Natural killer cell treated with Interleukin-12 subunit alpha and Interleukin-12 subunit beta and Interleukin-15 and Interleukin-18, amount 100 ng/mL, for 72 hours (primary cell): ENCODE measurements around the gene PYCR2. TPM values are rescaled to one million over a fixed set of nuclear protein-coding genes. Genes with fewer than 3 reads are reported as not detected.
A peak's percentile ranks its signal among the peaks of the same experiment; 100 is the strongest.

ENCODE experiments used
- ATAC-seq, 2 donors: fragments of 150-1000 bp; cut with Tn5 transposase in 1 of 2; sonication (Bioruptor Pico), chemical (Tn5 transposase) in 1 of 2; 2 replicates each; pipeline ENCODE4 v1.10.0; 2021
- DNase-seq: peaks from one replicate; pipeline ENCODE4 v3.0.0; 2022; ENCODE audit warnings: low spot score
- H3K27ac Mint-ChIP-seq, 2 donors: 1 replicate in 1 of 2; 2 replicates in 1 of 2; pipeline ENCODE4 v1.8.0; 2022; ENCODE audit warnings: mixed read lengths in 2 of 2, mild to moderate bottlenecking in 1 of 2, moderate library complexity in 1 of 2
- H3K27me3 Mint-ChIP-seq, 2 donors: 1 replicate in 1 of 2; 2 replicates in 1 of 2; pipeline ENCODE4 v1.8.0; 2022; ENCODE audit warnings: mixed read lengths in 2 of 2
- H3K36me3 Mint-ChIP-seq: one replicate; pipeline ENCODE4 v1.8.0; 2022; ENCODE audit warnings: mixed read lengths
- H3K4me1 Mint-ChIP-seq, 2 donors: 1 replicate in 1 of 2; 2 replicates in 1 of 2; pipeline ENCODE4 v1.8.0; 2022; ENCODE audit warnings: low read depth in 2 of 2, mixed read lengths in 2 of 2, mild to moderate bottlenecking in 1 of 2
- H3K4me3 Mint-ChIP-seq: one replicate; pipeline ENCODE4 v1.8.0; 2022; ENCODE audit warnings: mixed read lengths
- H3K9me3 Mint-ChIP-seq: 2 replicates; pipeline ENCODE4 v1.8.0; 2022; ENCODE audit warnings: mixed read lengths
- total RNA-seq, 2 donors: library from RNA; stranded (reverse); gene quantifications; one replicate each; pipeline ENCODE4 v1.2.3, GENCODE V29; 2022

Gene PYCR2
- total RNA-seq, 2 donors from 2014 or later = 102 to 127 TPM

- H3K27me3 Mint-ChIP-seq = no peaks in the 10 kb centered on the region
- no peaks in the 10 kb centered on the region for H3K9me3 Mint-ChIP-seq
- DNase-seq (no peak), ATAC-seq (no peak)
- peaks cover 8% of the 10 kb centered on the region for H3K36me3 Mint-ChIP-seq
- peak overlapping the region; percentile 87 for H3K4me3 Mint-ChIP-seq
- peaks cover 19 to 29% of the 10 kb centered on the region in 2 donors for H3K4me1 Mint-ChIP-seq
- peak overlapping the region; percentile 91 to 93 for H3K27ac Mint-ChIP-seq
Observed at GRCh38 chr1:225921734-225922709, 2.0 kb downstream of the PYCR2 start.

- no peak for DNase-seq
- no peak for ATAC-seq
- Mint-ChIP-seq H3K27me3 (no peaks in the 10 kb centered on the region), H3K4me3 (peak overlapping the region; percentile 8), H3K36me3 (peaks cover 9% of the 10 kb centered on the region), H3K27ac (peak overlapping the region in 1 of 2 donors; percentile 57), H3K9me3 (no peaks in the 10 kb centered on the region), H3K4me1 (peaks cover 22 to 24% of the 10 kb centered on the region in 2 donors)
Observed at GRCh38 chr1:225919906-225920305, 4.1 kb downstream of the PYCR2 start.

- no peaks in the 10 kb centered on the region for H3K27me3 Mint-ChIP-seq
- no peaks in the 10 kb centered on the region for H3K9me3 Mint-ChIP-seq
- H3K27ac Mint-ChIP-seq = no peak overlapping the region
- DNase-seq (no peak), ATAC-seq (no peak)
- no peak overlapping the region for H3K4me3 Mint-ChIP-seq
- H3K36me3 Mint-ChIP-seq = peaks cover 9% of the 10 kb centered on the region
- peaks cover 22 to 24% of the 10 kb centered on the region in 2 donors for H3K4me1 Mint-ChIP-seq
Observed at GRCh38 chr1:225918280-225918679, 5.8 kb downstream of the PYCR2 start.

GRCh38 chr1:225917536-225917935 lies 6.5 kb downstream of the PYCR2 start:
- Mint-ChIP-seq H3K27ac (peak overlapping the region in 1 of 2 donors; percentile 6), H3K36me3 (peaks cover 9% of the 10 kb centered on the region), H3K27me3 (no peaks in the 10 kb centered on the region), H3K4me1 (peaks cover 18% of the 10 kb centered on the region in 2 donors), H3K9me3 (no peaks in the 10 kb centered on the region), H3K4me3 (no peak overlapping the region)
- ATAC-seq = no peak
- DNase-seq = no peak

GRCh38 chr1:225917101-225917500 lies 6.9 kb downstream of the PYCR2 start:
- Mint-ChIP-seq H3K36me3 (peaks cover 9% of the 10 kb centered on the region), H3K27me3 (no peaks in the 10 kb centered on the region), H3K4me1 (peaks cover 16 to 18% of the 10 kb centered on the region in 2 donors), H3K27ac (no peak overlapping the region), H3K4me3 (no peak overlapping the region), H3K9me3 (no peaks in the 10 kb centered on the region)
- no peak for ATAC-seq
- no peak for DNase-seq

- DNase-seq = no peak
- H3K36me3 Mint-ChIP-seq = peaks cover 9% of the 10 kb centered on the region
- no peak overlapping the region for H3K4me3 Mint-ChIP-seq
- no peak for ATAC-seq
- no peaks in the 10 kb centered on the region for H3K9me3 Mint-ChIP-seq
- H3K27me3 Mint-ChIP-seq = no peaks in the 10 kb centered on the region
- peaks cover 16 to 19% of the 10 kb centered on the region in 2 donors for H3K4me1 Mint-ChIP-seq
- no peak overlapping the region for H3K27ac Mint-ChIP-seq
Observed at GRCh38 chr1:225915538-225915991, 8.5 kb downstream of the PYCR2 start.

GRCh38 chr1:225914947-225915346 lies 9.1 kb downstream of the PYCR2 start:
- Mint-ChIP-seq H3K36me3 (peaks cover 9% of the 10 kb centered on the region), H3K9me3 (no peaks in the 10 kb centered on the region), H3K27me3 (no peaks in the 10 kb centered on the region), H3K27ac (no peak overlapping the region), H3K4me1 (peaks cover 14 to 18% of the 10 kb centered on the region in 2 donors), H3K4me3 (no peak overlapping the region)
- DNase-seq (no peak), ATAC-seq (no peak)

DNA sequence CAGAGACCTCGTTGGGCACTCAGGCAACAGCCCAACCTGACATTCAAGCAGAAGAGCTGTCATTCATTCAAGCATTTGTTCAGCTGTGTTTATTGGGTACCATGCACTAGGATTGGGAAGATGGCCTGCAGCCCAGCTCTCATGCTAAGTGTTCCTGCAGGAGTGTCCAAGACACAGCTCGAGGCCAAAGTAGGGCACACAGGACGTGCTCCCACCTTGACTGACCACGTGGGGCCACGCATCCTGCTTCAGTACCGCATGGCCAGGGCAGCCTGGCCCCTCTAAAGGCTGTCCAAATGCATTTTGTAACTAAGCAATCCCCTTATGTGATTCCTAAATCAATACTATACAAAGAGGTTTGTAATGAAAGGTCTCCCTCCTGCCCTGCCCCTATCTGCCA lies 9.7 kb downstream of the PYCR2 start:
- Mint-ChIP-seq H3K9me3 (no peaks in the 10 kb centered on the region), H3K27ac (no peak overlapping the region), H3K36me3 (peaks cover 9% of the 10 kb centered on the region), H3K4me3 (no peak overlapping the region), H3K27me3 (no peaks in the 10 kb centered on the region), H3K4me1 (peaks cover 8 to 12% of the 10 kb centered on the region in 2 donors)
- no peak for ATAC-seq
- no peak for DNase-seq

DNA sequence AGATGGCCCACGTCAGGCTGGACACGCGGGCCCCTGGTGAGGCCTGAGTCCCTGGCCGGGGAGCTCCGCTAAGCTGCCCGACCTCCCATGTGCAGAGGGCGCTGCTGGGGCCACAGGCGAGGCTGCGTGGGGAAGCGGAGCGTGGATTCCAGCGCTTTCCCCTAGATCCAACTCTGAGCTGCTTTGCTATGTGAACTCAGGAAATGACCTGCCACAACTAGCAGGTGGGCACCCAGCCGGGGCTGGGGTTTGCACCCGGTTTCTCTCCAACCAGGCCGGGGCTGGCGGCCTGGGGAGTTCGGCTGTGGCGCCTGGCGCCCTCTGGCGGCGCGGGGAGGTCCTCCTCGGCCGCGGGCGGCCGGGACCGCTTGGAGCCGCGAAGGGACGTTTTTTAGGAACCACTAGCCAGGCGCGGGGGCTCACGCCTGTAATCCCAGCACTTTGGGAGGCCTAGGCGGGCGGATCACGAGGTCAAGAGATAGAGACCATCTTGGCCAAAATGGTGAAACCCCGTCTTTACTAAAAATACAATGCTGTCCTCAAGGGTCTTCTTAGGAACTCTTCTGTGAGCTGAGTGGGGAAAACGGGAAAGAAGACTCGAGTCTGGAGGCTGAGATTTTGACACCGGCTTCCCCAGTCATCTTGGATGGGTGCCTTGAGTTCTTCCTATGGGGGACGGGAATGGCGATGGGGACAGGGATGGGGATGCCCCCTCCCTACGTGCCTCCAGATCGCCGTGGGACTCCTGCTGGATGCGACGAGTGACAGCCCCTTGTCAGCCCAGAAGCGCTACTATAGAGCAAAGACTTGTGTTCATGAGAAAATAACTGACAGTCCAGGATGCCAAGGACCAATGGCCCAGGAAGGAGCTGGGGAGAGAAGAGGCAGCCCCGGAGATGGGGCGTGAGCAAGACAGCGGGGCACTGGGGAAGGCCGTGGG lies 12.6 kb downstream of the PYCR2 start:
- Mint-ChIP-seq H3K36me3 (no peaks in the 10 kb centered on the region), H3K27me3 (no peaks in the 10 kb centered on the region), H3K27ac (no peak overlapping the region), H3K9me3 (no peaks in the 10 kb centered on the region), H3K4me3 (no peak overlapping the region), H3K4me1 (peaks cover 0 to 3% of the 10 kb centered on the region in 2 donors)
- ATAC-seq (peak; percentile 80 to 85), DNase-seq (no peak)

DNA sequence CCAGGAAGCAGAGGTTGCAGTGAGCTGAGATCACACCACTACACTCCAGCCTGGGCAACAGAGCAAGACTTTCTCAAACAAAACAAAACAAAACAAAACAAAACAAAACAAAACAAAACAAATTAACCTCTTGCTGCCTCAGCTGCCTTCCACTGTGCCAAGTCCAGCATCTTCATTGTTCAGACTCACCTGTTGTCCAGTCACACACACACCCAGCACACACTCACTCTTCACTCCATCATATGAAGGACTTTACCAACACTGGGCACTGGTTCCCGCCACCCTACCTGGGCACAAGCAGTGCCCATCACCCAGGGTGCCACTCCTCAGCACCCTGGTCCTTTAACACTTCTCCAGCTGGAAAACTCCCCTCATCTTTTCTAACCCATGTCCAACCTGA lies 14.6 kb downstream of the PYCR2 start:
- Mint-ChIP-seq H3K27ac (no peak overlapping the region), H3K9me3 (no peaks in the 10 kb centered on the region), H3K36me3 (no peaks in the 10 kb centered on the region), H3K4me1 (peaks cover 0 to 3% of the 10 kb centered on the region in 2 donors), H3K4me3 (no peak overlapping the region), H3K27me3 (no peaks in the 10 kb centered on the region)
- ATAC-seq (no peak), DNase-seq (no peak)

DNA sequence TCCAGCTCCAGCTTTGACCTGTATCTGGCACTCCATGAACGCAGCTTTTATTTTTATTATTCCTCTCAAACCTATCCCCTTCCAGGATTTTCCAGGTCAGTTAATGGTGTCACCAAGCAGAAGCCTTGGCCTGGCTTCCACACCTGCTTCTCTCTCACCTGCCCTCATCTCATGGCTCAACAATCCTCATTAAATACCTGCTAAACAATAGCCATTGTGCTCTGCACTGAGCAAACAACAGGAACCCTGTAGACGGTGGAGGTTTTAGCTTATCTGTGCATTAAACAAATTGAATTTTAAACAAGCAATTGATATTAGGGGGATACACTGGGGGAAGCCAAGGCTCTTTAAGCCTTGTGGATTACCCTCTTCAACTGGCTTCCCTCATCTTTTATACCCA lies 15.3 kb downstream of the PYCR2 start:
- DNase-seq (no peak), ATAC-seq (no peak)
- H3K27ac Mint-ChIP-seq = no peak overlapping the region
- peaks cover 0 to 3% of the 10 kb centered on the region in 2 donors for H3K4me1 Mint-ChIP-seq
- no peak overlapping the region for H3K4me3 Mint-ChIP-seq
- no peaks in the 10 kb centered on the region for H3K27me3 Mint-ChIP-seq
- no peaks in the 10 kb centered on the region for H3K9me3 Mint-ChIP-seq
- H3K36me3 Mint-ChIP-seq = no peaks in the 10 kb centered on the region

DNA sequence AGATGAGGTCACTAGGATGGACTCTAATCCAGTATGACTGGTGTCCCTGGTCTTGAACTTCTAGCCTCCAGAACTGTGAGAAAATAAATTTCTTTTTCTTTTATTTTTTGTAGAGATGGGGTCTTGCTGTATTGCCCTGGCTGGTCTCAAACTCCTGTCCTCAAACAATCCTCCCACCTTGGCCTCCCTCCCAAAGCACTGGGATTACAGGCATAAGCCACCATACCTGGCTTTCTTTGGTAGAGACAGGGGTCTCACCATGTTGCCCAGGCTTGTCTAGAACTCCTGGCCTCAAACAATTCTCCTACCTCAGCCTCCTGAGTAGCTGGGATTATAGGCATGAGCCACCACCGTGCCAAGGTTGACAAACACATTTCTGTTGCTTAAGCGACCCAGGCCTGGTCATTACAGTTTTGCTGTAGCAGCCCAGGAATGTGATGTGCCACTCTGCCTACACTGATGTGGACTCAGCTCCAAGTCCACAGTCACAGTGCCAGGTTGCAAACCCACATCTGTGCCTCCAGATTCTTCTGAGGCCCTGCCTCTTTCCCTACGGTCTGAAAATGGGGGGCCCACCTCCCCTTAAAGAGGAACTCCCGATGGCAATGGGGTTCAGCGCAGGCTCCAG lies 15.9 kb downstream of the PYCR2 start:
- ATAC-seq (no peak), DNase-seq (no peak)
- Mint-ChIP-seq H3K4me3 (no peak overlapping the region), H3K9me3 (no peaks in the 10 kb centered on the region), H3K4me1 (peaks cover 0 to 3% of the 10 kb centered on the region in 2 donors), H3K27ac (no peak overlapping the region), H3K36me3 (no peaks in the 10 kb centered on the region), H3K27me3 (no peaks in the 10 kb centered on the region)

GRCh38 chr1:225907341-225907740 lies 16.7 kb downstream of the PYCR2 start:
- Mint-ChIP-seq H3K27me3 (no peaks in the 10 kb centered on the region), H3K36me3 (no peaks in the 10 kb centered on the region), H3K4me3 (no peak overlapping the region), H3K27ac (no peak overlapping the region), H3K9me3 (no peaks in the 10 kb centered on the region), H3K4me1 (peaks cover 0 to 3% of the 10 kb centered on the region in 2 donors)
- ATAC-seq = no peak
- no peak for DNase-seq
